LNCaP clone FGC (cell line): ENCODE measurements around the gene ARID4B.

ENCODE experiments used
- DNase-seq: peaks from one replicate; pipeline ENCODE4 v3.0.0-alpha.2; 2011; ENCODE audit warnings: low read depth
- H3K4me3 ChIP-seq: 2 replicates; pipeline ENCODE4 v1.5.1; 2011; ENCODE audit warnings: mild to moderate bottlenecking, low read depth, low read length, control low read depth
- CTCF ChIP-seq: IDR thresholded peaks from 2 replicates; pipeline ENCODE4 v1.5.1; 2012; ENCODE audit warnings: mild to moderate bottlenecking; ENCODE audit not compliant: control insufficient read depth, insufficient read depth; ENCODE audit errors: extremely low read depth

ARID4B gene

GRCh38 chr1:235358899-235359298 lies 30.9 kb upstream of the ARID4B start:
- H3K4me3 ChIP-seq: no peak overlapping the region
- DNase-seq: no peak
- no peak for TF ChIP-seq CTCF

- TF ChIP-seq CTCF: no peak
- no peak for DNase-seq
- H3K4me3 ChIP-seq: no peak overlapping the region
Observed at GRCh38 chr1:235357485-235358373, 29.8 kb upstream of the ARID4B start.

GRCh38 chr1:235351898-235352297 lies 23.9 kb upstream of the ARID4B start:
- no peak for TF ChIP-seq CTCF
- DNase-seq: no peak
- no peak overlapping the region for H3K4me3 ChIP-seq

DNA sequence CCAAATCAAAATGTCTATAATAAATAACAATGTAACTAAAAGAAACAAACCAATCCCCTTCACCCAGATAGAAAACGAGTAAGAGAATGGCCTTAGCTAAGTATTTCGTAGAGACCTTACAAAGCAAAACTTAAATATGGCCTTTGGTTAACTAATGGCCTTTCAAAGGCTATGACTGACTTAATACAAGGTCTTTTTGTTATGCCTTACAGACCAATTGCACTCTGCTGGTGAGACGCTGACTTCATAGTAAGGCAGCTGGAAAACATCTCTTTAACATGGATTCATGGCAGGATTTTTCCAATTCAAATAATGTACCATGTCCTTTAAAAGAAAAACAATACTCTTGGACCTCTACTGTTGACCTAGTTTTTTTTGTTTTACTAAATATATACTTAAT lies 23.5 kb upstream of the ARID4B start:
- DNase-seq: no peak
- no peak overlapping the region for H3K4me3 ChIP-seq
- TF ChIP-seq CTCF: no peak

GRCh38 chr1:235343726-235344125 lies 15.7 kb upstream of the ARID4B start:
- TF ChIP-seq CTCF: no peak
- H3K4me3 ChIP-seq: no peak overlapping the region
- no peak for DNase-seq

DNA sequence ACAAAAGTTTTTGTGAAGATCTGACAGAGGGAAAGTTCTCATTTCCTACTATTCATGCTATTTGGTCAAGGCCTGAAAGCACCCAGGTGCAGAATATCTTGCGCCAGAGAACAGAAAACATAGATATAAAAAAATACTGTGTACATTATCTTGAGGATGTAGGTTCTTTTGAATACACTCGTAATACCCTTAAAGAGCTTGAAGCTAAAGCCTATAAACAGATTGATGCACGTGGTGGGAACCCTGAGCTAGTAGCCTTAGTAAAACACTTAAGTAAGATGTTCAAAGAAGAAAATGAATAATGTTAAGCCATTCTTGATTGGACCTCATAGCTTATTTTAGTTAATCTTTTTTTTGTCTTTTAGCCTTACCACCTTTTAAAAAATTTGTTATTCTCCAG lies 14.5 kb upstream of the ARID4B start:
- no peak for TF ChIP-seq CTCF
- H3K4me3 ChIP-seq: no peak overlapping the region
- no peak for DNase-seq

- no peak for DNase-seq
- no peak overlapping the region for H3K4me3 ChIP-seq
- TF ChIP-seq CTCF: no peak
Observed at GRCh38 chr1:235342039-235342438, 14.1 kb upstream of the ARID4B start.
